Endothelial cell of umbilical vein (primary cell): Measurements from ENCODE around the gene CMTR2. TPM values are rescaled to one million over a fixed set of nuclear protein-coding genes. Genes with fewer than 3 reads are reported as not detected.

ENCODE experiments used
- BruUV-seq: library from RNA; stranded (reverse); fragments of 400-500 nt; replicated peaks from 2 replicates; lab custom pipeline; 2021; lab: Mats Ljungman, UMichigan
- CTCF ChIA-PET: fragments of 300-600, 350-600 bp; sonication (Branson Sonifier 250); formaldehyde crosslinking; loops from one replicate; lab custom pipeline; 2021; ENCODE audit warnings: antibody characterized with exemption, inconsistent platforms; lab: Charles Lee
- POLR2A ChIA-PET: fragments of 300-600, 350-600 bp; sonication (Branson Sonifier 250); formaldehyde crosslinking; loops from one replicate; lab custom pipeline; 2021; ENCODE audit warnings: antibody characterized with exemption, inconsistent platforms; lab: Charles Lee
- DNase-seq: peaks from one replicate; pipeline ENCODE4 v3.0.0-alpha.2; 2011; ENCODE audit warnings: low read depth, low spot score
- FAIRE-seq: peaks from 2 replicates; lab custom pipeline; 2011; peaks lifted over from hg19 to GRCh38; lab: Jason Lieb, UNC
- H2AFZ ChIP-seq: 2 replicates; pipeline ENCODE4 v1.6.0; 2012; ENCODE audit warnings: low read depth, low read length, control low read depth, inconsistent platforms
- H3K27ac ChIP-seq: 2 replicates; pipeline ENCODE4 v1.5.1; 2011; ENCODE audit warnings: low read depth, mild to moderate bottlenecking, control low read depth, low read length, moderate library complexity; ENCODE audit not compliant: insufficient read depth
- H3K27me3 ChIP-seq, 2 experiments: 2 replicates each; pipeline versions ENCODE4 v1.6.0 to v1.6.1; 2011; ENCODE audit warnings: low read length in 2 of 2, mixed read lengths in 1 of 2; ENCODE audit not compliant: control insufficient read depth in 2 of 2, insufficient read depth in 2 of 2
- H3K36me3 ChIP-seq, 2 experiments: 2 replicates in 1 of 2; 3 replicates in 1 of 2; pipeline ENCODE4 v1.5.1; 2011; ENCODE audit warnings: low read length in 2 of 2, mild to moderate bottlenecking in 1 of 2, moderate library complexity in 1 of 2; ENCODE audit not compliant: control insufficient read depth in 2 of 2, insufficient read depth in 2 of 2; ENCODE audit errors: extremely low read depth in 1 of 2
- H3K4me1 ChIP-seq: 3 replicates; pipeline ENCODE4 v1.5.1; 2011; ENCODE audit warnings: mild to moderate bottlenecking, low read length; ENCODE audit not compliant: control insufficient read depth, insufficient read depth; ENCODE audit errors: extremely low read depth
- H3K4me2 ChIP-seq: 2 replicates; pipeline ENCODE4 v1.6.1; 2011; ENCODE audit warnings: low read length, control low read depth, mixed read lengths; ENCODE audit not compliant: insufficient read depth
- H3K4me3 ChIP-seq, 3 experiments: fragments of 200-600 bp in 1 of 3; sonication (generic), shearing (Covaris generic) in 1 of 3; replicated peaks in 1 of 3; 2 replicates each; pipeline ENCODE4 v1.5.1; 2011 to 2016; ENCODE audit warnings: control low read depth in 3 of 3, low read length in 3 of 3, mild to moderate bottlenecking in 2 of 3, inconsistent platforms in 1 of 3, low read depth in 1 of 3, moderate library complexity in 1 of 3; ENCODE audit not compliant: insufficient read depth in 1 of 3
- H3K79me2 ChIP-seq: 2 replicates; pipeline ENCODE4 v1.6.0; 2012; ENCODE audit warnings: low read length, inconsistent platforms; ENCODE audit not compliant: control insufficient read depth, insufficient read depth
- H3K9ac ChIP-seq: replicated peaks from 2 replicates; pipeline ENCODE3; 2011; ENCODE audit warnings: low read length, control low read depth; ENCODE audit not compliant: insufficient read depth; ENCODE audit errors: extremely low read depth
- H3K9me1 ChIP-seq: replicated peaks from 3 replicates; pipeline ENCODE4 v1.6.0; 2011; ENCODE audit warnings: mild to moderate bottlenecking, low read length; ENCODE audit not compliant: control insufficient read depth, insufficient read depth; ENCODE audit errors: extremely low read depth
- H3K9me3 ChIP-seq: replicated peaks from 2 replicates; pipeline ENCODE4 v1.5.1; 2012; ENCODE audit warnings: low read length, inconsistent platforms; ENCODE audit not compliant: control insufficient read depth, insufficient read depth
- H4K20me1 ChIP-seq: replicated peaks from 2 replicates; pipeline ENCODE3; 2011; ENCODE audit warnings: mild to moderate bottlenecking, low read length; ENCODE audit not compliant: control insufficient read depth, insufficient read depth; ENCODE audit errors: extremely low read depth
- EZH2 ChIP-seq: IDR thresholded peaks from 2 replicates; pipeline ENCODE4 v1.6.1; 2012; ENCODE audit warnings: borderline replicate concordance, low read depth, mild to moderate bottlenecking, moderate library complexity, low read length, inconsistent platforms; ENCODE audit not compliant: severe bottlenecking
- FOS ChIP-seq: IDR thresholded peaks from 2 replicates; pipeline ENCODE4 v1.6.1; 2011; ENCODE audit warnings: mild to moderate bottlenecking, low read length, moderate library complexity, borderline replicate concordance; ENCODE audit not compliant: insufficient read depth
- GATA2 ChIP-seq: IDR thresholded peaks from 2 replicates; pipeline ENCODE4 v1.7.0; 2011; ENCODE audit warnings: low read depth, mild to moderate bottlenecking, moderate library complexity, mixed read lengths, low read length; ENCODE audit not compliant: insufficient read length, insufficient read depth
- JUN ChIP-seq: IDR thresholded peaks from 2 replicates; pipeline ENCODE4 v1.6.1; 2011; ENCODE audit warnings: borderline replicate concordance, low read depth; ENCODE audit not compliant: insufficient read length, insufficient read depth
- MAX ChIP-seq: IDR thresholded peaks from 2 replicates; pipeline ENCODE4 v1.6.1; 2011; ENCODE audit not compliant: insufficient read depth, insufficient read length
- MYC ChIP-seq: IDR thresholded peaks from one replicate; pipeline ENCODE4 v1.6.1; 2011; ENCODE audit warnings: mild to moderate bottlenecking, low read depth, low read length
- POLR2A ChIP-seq: IDR thresholded peaks from 2 replicates; pipeline ENCODE4 v1.6.1; 2012; ENCODE audit warnings: low read depth, mild to moderate bottlenecking, control low read depth, low read length
- POLR2AphosphoS5 ChIP-seq: IDR thresholded peaks from 2 replicates; pipeline ENCODE4 v1.6.1; 2012; ENCODE audit warnings: low read depth, mild to moderate bottlenecking, control low read depth, low read length, moderate library complexity; ENCODE audit not compliant: insufficient read depth
- dilution Hi-C: fragments of 300-500 bp; cut with MboI; formaldehyde crosslinking; loops from one replicate; pipeline ENCODE4 v1.15.0; 2019; ENCODE audit warnings: low sequenced_read_pairs; ENCODE audit not compliant: extremely low pct_ligation_motif_present
- intact Hi-C: fragments of 100-400 bp; cut with micrococcal nuclease; formaldehyde crosslinking; loops from one replicate; pipeline ENCODE4 v1.10.0; 2022
- polyA plus RNA-seq, 4 experiments: library from polyadenylated mRNA; depleted of rRNA in 3 of 4; stranded (reverse) in 3 of 4; unstranded in 1 of 4; fragments of >200 nt; gene quantifications; 2 replicates each; pipeline versions ENCODE4 v1.2.1 to v1.2.3, GENCODE V29; 2011 to 2012; ENCODE audit warnings: missing spikeins in 1 of 4
- total RNA-seq: library from RNA; stranded (reverse); gene quantifications from 2 replicates; pipeline ENCODE4 v1.2.3, GENCODE V29; 2021
- TF ChIP-seq, protein P1 (sequence below), 2 donors: IDR thresholded peaks; 1 replicate in 1 of 2; 2 replicates in 1 of 2; pipeline ENCODE4 v1.5.1; 2011; ENCODE audit warnings: low read length in 2 of 2, mild to moderate bottlenecking in 2 of 2, moderate library complexity in 2 of 2, control low read depth in 1 of 2, inconsistent platforms in 1 of 2, low read depth in 1 of 2; ENCODE audit not compliant: insufficient read depth in 1 of 2; ENCODE audit errors: extremely low read depth in 1 of 2

Gene CMTR2
- total and polyA plus RNA-seq, 2 donors (not counting 3 experiments of a cell fraction or from before 2014, with no cell fraction given), result 11.6 to 18.8 TPM

DNA sequence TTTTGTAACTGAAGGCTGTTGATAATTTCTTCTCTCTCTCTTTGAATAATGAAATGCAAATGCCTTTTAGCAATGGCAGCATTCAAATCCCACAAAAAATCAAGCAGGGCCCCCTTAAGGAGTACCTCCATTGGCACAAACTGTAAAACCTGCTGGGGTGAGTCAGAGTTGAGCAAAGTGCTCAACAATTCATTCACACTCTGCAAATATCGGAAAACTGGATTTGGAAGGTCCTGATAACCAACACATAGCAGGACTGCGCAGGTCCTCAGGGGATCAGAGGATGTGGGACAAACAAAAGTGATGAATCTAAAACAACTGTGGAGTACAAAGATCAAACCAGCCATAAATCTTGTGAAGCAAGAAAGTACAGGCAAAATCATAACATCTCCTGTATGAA lies 5.6 kb downstream of the CMTR2 start:
- Histone ChIP-seq H3K27me3 (no peaks in the 10 kb centered on the region), H3K27ac (peak overlapping the region; percentile 22), H3K9me1 (no peaks in the 10 kb centered on the region), H3K79me2 (peaks cover 8% of the 10 kb centered on the region), H3K9ac (no peak overlapping the region), H3K4me3 (no peak overlapping the region), H3K4me2 (peak overlapping the region; percentile 41), H2AFZ (no peak overlapping the region), H3K36me3 (peaks cover 2 to 6% of the 10 kb centered on the region in 2 experiments), H3K4me1 (peaks cover 36% of the 10 kb centered on the region), H4K20me1 (no peaks in the 10 kb centered on the region), H3K9me3 (no peaks in the 10 kb centered on the region)
- peak; percentile 8 for DNase-seq
- CTCF ChIA-PET, result interaction anchor here (3.4 kb wide), 1 partner anchor 28 kb away, joined by 12 read pairs; no protein-coding TSS in a partner anchor
- intact Hi-C loops (loop anchor here (2.0 kb wide), 1 partner anchor 21 kb away; no protein-coding TSS in a partner anchor), dilution Hi-C loops (no loop called here)
- peak; percentile 50 for FAIRE-seq
- TF ChIP-seq JUN, result no peak
- POLR2A ChIA-PET, result no interaction called here
- no TSS peak for BruUV-seq

DNA sequence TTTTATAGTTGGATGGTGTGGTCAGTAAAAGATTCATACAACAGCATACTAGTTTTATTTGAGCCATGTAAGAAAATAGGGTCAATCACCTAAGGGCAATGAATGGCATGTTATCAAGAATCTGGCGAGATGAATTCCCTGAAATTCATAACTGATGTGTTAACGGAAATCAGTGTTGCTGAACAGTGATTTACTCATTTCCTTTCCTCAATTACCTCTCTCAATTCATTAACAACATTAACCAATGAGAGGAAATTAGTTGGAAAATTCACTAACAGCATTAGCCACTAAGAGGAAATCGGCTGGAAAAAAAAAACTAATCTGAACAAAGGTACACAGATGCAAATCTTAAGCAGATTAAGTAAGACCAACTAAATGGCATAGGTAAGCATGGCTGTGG lies 6.3 kb downstream of the CMTR2 start:
- CTCF ChIA-PET, result interaction anchor here (3.4 kb wide), 1 partner anchor 29 kb away, joined by 12 read pairs; no protein-coding TSS in a partner anchor
- Histone ChIP-seq H3K9ac (no peak overlapping the region), H3K9me3 (no peaks in the 10 kb centered on the region), H3K79me2 (peaks cover 3% of the 10 kb centered on the region), H3K4me3 (no peak overlapping the region), H4K20me1 (no peaks in the 10 kb centered on the region), H3K9me1 (no peaks in the 10 kb centered on the region), H3K4me2 (peak overlapping the region; percentile 41), H3K4me1 (peaks cover 31% of the 10 kb centered on the region), H3K27ac (peak overlapping the region; percentile 34), H3K36me3 (peaks cover 2 to 6% of the 10 kb centered on the region in 2 experiments), H2AFZ (no peak overlapping the region), H3K27me3 (no peaks in the 10 kb centered on the region)
- no TSS peak for BruUV-seq
- DNase-seq (peak; percentile 81), FAIRE-seq (peak; percentile 92)
- TF ChIP-seq POLR2A (peak; percentile 57), FOS (peak; percentile 83), JUN (peak; percentile 79), MYC (no peak), MAX (no peak), POLR2AphosphoS5 (peak; percentile 62), EZH2 (no peak), GATA2 (peak; percentile 86)
- TF ChIP-seq, protein P1, sequence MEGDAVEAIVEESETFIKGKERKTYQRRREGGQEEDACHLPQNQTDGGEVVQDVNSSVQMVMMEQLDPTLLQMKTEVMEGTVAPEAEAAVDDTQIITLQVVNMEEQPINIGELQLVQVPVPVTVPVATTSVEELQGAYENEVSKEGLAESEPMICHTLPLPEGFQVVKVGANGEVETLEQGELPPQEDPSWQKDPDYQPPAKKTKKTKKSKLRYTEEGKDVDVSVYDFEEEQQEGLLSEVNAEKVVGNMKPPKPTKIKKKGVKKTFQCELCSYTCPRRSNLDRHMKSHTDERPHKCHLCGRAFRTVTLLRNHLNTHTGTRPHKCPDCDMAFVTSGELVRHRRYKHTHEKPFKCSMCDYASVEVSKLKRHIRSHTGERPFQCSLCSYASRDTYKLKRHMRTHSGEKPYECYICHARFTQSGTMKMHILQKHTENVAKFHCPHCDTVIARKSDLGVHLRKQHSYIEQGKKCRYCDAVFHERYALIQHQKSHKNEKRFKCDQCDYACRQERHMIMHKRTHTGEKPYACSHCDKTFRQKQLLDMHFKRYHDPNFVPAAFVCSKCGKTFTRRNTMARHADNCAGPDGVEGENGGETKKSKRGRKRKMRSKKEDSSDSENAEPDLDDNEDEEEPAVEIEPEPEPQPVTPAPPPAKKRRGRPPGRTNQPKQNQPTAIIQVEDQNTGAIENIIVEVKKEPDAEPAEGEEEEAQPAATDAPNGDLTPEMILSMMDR (IDR thresholded peaks at IDR 0.05; ENCODE audit: extremely low read depth in 1 of 2, insufficient read depth in 1 of 2, low read depth in 1 of 2, low read length in 2 of 2), result no peak
- intact Hi-C loops (loop anchor here (2.0 kb wide), 1 partner anchor 20 kb away; no protein-coding TSS in a partner anchor), dilution Hi-C loops (no loop called here)
- POLR2A ChIA-PET, result no interaction called here
